Measurements from ENCODE around the gene GUCY1A1.

GUCY1A1 gene

DNA sequence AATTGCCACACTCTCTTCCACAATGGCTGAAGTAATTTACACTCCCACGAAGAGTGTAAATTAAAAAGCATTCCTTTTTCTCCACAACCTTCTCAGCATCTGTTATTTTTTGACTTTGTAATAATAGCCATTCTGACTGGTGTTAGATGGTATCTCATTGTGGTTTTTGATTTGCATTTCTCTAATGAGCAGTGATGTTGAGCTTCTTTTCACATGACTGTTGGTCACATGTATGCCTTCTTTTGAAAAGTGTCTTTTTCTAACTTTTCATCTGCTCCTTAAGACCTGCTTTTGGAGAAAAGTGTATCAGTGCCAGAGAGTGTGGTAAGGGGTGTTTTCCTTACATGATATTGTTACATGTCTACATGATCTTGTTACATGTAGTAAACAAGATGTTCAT lies 25.7 kb downstream of the GUCY1A1 start:
- DNase-seq (ENCODE audit: low read depth), result no peak

DNA sequence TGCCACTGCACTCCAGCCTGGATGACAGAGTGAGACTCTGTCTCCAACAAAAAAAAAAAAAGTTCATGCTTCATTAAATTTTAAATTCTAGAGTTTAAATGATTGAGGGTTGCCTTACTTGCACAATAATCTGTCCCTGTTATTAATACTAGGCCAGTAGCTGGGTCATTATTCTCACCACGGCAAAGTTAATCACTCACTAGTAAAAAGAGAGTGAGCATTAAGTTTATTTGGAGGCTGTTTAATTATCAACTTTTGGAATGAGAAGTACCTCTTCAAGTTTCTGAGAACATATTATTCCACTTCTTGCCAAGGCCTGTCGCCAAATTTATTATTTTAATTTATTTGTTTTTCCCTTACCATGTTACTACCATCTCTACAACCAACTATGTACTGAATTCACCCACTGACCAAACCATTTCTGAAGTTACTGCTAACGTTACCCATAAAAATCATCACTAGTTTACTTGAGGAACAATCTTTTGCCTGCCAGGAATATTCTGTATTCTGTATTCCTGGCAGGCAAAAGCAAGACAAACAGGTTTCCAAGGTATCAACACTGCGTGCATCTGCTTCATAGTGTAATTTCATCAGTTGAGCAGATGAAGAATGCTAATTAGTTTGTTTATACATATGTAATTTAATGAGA lies 26.5 kb downstream of the GUCY1A1 start:
- no peak for DNase-seq (ENCODE audit: low read depth)

DNA sequence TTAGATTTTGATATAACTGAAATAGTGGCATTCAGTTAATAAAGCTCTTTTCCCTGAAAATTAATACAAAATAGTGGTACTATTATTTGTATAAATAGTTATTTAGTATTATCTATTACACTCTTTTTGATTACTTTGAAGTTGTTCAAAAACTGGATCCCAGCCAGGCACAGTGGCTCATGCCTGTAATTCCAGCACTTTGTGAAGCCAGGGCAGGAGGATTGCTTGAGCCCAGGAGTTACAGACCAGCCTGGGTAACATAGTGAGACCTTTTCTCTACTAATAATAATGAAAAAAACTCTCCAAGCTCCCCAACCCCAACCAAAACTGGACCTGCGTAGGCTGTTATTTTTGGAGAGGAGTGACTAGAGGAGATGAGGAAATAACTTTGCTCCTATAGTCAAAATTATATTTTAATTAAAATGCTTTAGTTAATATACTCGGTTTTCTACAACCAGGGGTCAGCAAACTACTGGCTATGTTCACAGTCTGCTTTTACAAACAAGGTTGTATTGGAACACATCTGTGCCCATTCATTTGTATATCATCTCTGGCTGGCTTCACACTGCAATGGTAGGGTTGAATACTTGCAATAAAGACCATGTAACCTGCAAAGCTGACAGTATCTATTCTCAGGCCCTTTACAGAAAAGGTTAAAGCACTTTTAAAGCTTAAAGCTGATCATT lies 27.6 kb downstream of the GUCY1A1 start:
- no peak for DNase-seq (ENCODE audit: low read depth)

DNA sequence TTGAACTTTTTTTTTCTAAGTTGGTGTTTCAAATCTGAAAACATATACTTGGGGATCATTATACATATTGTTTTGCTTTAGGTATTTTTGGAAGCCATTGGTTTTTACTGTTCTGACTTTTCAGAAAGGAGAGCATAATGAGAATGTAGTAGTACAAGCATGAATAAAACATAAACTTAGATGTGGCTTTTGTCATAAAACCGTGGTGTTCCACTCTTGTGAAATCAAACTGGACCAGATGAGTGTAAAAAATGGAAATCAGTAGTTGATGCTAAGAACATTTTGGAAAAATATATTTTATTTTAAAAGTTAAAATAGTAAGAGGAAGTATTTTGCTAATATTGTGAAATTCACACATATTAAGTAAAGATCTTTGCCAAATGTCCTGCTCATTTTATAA lies 29.6 kb downstream of the GUCY1A1 start:
- DNase-seq (ENCODE audit: low read depth), result no peak

DNA sequence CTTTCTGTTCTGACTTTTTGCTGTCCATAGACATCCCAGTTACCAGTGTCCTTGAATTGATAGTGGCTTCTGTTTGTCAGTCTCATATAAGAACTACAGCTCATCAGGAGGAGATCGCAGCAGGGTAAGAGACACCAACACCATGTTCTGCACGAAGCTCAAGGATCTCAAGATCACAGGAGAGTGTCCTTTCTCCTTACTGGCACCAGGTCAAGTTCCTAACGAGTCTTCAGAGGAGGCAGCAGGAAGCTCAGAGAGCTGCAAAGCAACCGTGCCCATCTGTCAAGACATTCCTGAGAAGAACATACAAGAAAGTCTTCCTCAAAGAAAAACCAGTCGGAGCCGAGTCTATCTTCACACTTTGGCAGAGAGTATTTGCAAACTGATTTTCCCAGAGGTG lies 30.1 kb downstream of the GUCY1A1 start:
- DNase-seq (ENCODE audit: low read depth), result no peak

DNA sequence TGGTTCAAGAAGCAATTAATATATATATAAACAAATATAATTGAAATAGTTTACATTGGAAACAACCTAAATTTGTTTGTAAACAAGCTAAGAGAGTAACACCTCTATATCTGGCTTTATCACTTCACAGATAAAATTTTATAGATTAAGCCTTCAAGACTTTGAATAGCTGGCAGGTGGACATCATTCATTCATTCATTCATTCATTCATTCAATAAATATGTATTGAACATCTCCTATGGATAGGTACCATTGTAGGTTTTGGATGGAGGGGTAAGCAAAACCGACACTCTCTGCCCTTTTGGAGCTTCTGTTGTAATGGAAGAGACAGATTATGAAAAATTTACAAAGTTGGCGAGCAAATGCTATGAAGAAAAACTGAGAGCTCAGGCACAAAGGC lies 35.2 kb downstream of the GUCY1A1 start:
- DNase-seq (ENCODE audit: low read depth), result no peak

DNA sequence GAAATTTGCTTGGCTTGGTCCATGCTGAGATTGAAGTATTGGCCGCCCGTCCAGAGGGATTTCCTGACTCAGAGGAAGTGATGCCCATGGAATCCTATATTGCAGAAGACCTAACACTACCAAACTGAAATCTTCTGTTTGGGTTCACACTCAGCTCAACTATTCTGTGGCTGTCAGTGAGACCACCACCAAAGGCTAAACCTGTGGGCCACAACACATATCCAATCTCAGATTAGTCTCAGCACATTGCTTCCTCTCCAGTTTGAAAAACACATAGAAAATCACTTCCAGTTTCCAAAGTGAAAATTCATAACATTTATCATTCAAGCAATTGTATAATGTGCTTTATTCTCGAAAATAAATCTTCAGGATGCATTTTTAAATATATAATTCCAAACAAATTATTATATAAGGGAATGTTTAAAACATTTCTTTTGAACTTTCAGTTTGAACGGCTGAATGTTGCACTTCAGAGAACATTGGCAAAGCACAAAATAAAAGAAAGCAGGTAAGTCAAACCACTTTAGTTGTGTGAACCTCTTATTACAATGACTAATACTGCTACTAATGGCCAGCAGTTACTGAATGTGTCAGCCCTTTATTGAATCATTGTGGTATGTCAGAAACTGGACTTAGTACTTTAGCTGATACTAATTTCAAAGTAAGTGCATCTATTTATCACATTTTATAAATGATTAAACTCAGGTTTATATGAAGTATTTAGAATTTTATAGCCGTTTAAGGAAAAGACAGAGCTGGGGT lies 37.0 kb downstream of the GUCY1A1 start:
- DNase-seq (ENCODE audit: low read depth), result no peak

DNA sequence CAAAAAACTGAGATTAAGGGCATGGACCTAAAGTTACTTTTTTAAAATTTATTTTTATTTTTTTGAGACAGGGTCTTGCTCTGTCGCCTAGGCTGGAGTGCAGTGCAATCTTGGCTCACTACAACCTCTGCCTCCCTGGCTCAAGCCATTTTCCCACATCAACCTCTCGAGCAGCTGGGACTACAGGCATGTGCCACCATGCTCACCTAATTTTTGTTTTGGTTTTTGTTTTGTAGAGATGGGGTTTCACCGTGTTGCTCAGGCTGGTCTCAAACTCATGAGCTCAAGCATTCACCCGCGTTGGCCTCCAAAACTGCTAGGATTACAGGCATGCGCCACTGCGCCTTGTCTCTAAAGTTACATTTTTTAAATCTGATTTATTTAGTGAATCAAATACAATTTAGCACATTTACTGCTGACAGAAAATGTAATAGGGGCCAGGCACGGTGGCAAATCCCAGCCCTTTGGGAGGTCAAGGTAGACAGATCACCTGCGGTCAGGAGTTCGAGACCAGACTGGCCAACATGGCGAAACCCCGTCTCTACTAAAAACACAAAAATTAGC lies 38.3 kb downstream of the GUCY1A1 start:
- no peak for DNase-seq (ENCODE audit: low read depth)

DNA sequence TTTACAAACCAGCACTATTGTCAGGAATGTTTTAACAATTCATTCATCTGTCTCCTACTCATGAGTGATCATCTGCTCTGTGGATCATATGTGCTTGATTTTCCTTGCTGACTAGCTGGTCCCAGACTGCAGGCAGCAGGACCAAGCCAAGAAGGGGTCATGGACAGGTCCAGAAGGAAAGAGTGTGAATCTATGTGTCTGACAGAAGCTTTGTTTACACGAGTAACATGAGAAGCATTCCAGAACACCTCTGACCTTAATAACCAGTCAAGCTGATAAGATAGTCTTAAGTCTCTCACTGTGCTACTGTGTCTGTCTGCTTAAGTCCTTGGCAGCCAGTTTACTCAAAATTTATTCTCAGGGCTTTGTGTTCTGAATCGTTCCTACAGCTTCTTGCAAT lies 39.0 kb downstream of the GUCY1A1 start:
- no peak for DNase-seq (ENCODE audit: low read depth)

DNA sequence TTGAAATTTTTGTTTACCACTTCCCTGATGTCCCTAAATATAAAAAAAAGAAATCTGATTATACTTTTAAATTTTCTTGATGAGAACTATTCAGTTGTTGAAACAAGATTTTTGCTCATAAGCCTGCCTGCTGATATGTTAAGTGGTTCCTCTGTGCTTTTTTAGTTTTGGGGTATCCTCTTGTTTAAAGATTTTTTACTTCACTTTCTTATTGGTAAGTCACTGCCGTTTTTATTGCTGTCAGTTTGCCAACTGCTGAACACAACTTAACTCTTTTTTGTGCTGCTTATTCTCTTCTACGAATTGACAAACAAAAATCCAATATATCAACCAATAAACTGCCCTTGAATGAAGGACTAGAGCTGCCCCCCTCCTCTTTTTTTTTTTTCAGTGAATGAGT lies 39.5 kb downstream of the GUCY1A1 start:
- DNase-seq (ENCODE audit: low read depth), result no peak

DNA sequence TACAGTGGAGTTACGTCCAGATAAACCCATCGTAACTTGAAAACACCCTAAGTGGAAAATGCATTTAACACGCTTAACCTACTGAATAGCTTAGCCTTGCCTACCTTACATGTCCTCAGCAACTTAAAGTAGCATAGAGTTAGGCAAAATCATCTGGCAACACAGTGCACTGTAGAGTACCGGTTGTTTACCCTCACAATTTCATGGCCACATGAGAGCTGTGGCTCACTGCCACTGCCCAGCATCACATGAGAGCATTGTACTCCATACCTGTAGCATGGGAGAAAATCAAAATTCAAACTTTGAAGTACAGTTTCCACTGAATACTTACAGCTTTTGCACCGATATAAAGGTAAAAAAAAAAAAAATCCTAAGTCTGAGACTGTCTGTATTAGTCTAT lies 40.6 kb downstream of the GUCY1A1 start:
- no peak for DNase-seq (ENCODE audit: low read depth)

DNA sequence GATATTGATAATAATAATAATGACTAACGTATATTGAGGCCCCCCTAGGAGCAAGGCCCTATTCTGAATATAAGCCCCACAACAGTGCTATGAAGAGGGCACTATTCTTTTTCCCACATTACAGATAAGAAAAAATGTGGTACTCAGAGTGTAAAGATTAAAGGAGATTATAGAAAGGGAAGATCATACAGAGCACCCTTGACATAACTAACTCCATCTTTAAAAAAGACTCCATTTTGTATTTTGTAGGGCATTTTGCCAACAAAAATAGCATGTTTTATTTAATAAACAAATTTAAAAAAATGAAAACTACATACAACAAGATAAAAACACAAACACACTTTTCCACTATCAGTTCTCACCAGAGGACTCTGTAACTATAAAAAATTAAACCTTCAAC lies 42.1 kb downstream of the GUCY1A1 start:
- DNase-seq (ENCODE audit: low read depth), result no peak

DNA sequence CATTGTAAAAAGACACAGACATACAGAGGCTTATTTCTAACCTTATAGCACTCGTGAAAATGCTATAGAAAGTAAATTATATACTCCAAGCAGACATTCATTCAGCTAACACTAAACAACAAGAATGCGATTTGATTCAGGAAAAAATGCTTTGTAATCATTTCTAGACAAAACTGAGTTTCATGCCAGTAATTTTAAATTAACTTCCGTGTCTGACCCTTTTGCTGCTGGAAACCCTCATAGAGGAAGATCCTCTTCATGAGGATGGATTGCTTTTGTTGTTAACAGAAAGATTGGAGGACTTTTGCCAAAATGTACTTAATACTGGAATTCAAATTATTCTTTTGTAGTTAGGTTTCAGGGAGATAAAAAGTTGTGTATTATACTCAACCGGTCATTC lies 43.3 kb downstream of the GUCY1A1 start:
- no peak for DNase-seq (ENCODE audit: low read depth)

DNA sequence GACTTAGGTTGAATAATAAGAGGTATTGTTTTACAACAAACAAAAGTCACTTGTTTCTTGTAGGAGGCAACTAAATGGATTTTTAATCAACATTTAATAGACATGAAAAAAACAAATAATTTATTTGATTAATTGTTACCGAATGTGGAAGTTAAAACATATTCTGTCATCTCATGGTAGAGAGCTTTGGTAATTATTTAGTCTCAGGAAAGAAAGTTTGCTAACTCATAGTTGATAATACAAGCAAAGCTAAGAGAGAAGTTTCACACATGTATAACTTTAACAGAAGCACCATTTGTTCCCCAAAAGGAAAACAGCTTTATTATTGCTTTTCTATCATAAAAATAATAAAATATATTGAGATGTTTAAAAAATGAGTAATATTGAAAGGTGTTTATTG lies 44.9 kb downstream of the GUCY1A1 start:
- DNase-seq (ENCODE audit: low read depth), result no peak

DNA sequence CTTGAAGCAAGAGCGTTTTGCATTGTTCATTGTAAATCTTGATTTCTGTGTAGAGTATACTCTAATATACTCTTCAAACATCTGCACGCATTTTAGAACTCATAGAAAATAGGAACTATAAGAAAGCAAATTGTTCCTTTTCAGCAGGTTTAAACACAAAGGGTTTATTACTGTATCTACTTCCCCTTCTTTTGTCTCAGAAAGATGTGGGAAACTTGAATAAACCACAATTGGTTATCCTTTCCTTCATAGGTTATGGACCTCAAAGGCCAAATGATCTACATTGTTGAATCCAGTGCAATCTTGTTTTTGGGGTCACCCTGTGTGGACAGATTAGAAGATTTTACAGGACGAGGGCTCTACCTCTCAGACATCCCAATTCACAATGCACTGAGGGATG lies 46.2 kb downstream of the GUCY1A1 start:
- no peak for DNase-seq (ENCODE audit: low read depth)

DNA sequence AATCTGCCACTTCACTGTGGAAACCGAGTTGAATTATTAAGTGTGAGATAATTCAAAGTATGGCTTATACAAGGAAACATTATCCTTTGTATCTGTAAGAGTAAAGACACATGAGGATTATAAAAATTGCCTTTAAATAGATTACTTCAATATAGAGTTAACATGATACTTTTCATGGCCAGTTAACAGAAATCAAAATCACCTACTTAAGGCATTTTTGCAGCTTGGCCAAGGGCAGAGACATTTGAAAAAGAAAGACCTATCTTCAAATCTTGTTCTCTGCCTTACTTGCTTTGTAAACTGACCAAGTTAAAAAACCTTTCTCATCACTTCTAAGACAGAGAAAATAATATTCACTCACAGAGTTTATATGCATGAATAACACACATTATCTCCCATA lies 47.3 kb downstream of the GUCY1A1 start:
- DNase-seq (ENCODE audit: low read depth), result no peak

DNA sequence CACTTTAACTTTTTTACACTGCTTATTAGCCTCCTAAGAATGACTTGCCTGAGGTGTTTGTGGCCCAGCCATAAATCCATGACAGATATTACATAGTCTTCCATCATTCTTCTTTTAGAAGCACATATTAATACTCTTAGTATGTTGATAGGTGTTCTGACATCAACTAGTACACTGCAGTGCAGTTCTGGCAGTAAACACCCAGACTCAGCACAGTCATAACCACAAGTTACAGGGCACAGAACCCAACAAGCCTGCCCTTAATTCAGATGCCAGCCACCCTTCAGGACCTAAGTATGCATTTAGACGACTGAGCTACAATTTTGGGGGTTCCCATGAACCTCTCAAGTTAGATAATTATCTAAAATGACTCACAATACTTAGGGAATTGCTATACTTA lies 55.7 kb downstream of the GUCY1A1 start:
- no peak for DNase-seq (ENCODE audit: low read depth)

DNA sequence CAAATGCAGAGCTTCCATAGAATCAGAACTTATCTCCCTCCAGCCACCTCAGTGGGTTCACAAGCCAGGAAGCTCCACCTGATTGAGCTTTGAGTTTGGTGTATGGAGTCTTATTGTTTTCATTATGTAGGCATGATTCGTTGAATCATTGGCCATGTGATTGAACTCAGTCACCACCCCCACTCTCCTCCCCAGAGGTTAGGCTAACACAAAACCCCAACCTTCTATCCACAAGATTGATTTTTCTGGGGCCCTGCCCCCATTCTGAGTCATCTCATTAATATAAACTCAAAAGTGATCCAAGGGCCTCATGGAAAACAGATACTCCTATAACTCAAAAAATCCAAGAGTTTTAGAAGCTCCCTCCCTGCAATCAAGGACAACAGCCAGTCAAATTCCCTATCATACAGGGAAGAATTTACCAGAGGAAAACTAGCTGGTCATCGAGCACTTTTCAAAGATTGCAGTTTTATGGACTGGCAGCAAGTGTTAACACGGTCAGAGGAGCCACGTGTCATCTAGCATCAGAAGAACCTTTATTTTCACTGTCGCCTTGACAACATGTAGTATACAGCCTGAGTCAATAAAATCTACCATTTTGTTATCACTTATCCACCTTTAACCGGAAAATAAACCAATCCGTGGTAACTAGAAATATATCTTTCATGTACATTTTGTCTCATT lies 56.3 kb downstream of the GUCY1A1 start:
- DNase-seq (ENCODE audit: low read depth), result no peak

DNA sequence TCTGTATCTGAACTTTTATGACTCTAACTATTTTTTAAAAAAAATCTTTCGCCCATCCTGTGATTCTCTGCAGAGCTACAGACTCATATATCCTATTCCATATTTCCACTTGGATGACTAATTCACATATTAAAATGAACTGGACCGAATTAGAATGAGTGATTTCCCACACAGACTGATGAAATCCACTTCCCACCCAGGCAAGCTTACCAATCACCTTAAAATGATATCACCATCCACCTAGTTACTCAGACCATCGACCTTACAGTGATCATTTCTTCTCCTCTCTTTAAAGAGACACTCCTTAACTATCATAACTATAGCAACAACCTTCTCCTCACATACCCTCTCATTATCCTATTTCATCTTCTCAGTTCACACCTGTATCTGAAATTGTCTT lies 58.1 kb downstream of the GUCY1A1 start:
- no peak for DNase-seq (ENCODE audit: low read depth)

DNA sequence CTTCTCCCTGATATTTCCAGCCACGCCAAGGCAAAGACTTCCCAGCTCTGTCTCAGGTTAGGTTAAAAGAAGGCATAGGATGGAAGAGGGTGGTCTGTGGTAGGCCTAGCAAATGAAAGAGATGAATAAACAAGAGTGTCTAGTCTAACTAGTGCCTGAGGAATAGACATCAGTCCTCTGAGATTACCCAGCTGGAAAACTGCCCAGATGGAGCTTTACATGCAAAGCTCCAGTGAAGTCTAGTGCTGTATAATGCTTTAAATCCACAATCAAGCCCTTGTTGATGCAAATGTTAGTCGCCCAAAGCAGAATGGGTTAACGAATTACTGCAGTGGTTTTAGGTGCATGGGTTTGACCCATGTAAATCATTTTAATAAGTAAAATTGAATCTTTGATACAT lies 67.4 kb downstream of the GUCY1A1 start:
- DNase-seq (ENCODE audit: low read depth), result no peak

DNA sequence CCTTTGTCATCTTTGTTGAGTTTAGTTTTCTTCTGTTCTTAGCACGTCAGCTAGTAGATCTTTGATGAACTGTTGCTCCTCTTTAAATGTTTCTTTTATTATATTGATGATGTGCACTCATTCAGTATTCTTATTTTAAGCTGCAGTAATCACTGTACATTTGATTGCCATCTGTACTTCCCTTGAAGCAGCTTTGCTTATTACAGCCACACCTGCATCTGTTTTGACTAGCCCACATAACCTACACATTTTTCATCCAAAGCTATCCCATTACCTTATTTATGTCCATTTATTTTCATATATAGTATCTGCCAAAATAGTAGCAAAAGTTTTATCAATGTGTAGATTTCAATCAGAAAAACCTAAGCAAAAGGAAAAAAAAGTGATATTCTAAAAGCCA lies 68.3 kb downstream of the GUCY1A1 start:
- no peak for DNase-seq (ENCODE audit: low read depth)

DNA sequence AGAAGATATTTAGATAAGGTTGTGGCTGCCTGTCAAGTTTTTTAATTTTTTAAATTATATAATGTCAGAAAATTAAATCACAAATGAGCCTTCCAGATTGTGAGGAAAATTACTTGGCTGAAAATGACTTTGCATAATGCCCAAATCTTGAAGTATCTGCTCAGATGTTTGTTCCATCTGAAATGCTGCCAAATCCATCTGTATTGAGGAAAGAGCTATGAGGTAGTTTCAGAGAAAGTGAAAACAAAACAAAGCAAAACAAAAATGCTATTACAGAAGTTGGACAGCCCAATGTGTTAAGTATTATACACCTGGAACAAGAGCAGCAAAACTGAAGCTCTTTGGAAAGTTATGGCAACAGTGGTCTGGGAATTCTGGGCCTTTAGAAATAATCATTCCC lies 68.8 kb downstream of the GUCY1A1 start:
- no peak for DNase-seq (ENCODE audit: low read depth)

DNA sequence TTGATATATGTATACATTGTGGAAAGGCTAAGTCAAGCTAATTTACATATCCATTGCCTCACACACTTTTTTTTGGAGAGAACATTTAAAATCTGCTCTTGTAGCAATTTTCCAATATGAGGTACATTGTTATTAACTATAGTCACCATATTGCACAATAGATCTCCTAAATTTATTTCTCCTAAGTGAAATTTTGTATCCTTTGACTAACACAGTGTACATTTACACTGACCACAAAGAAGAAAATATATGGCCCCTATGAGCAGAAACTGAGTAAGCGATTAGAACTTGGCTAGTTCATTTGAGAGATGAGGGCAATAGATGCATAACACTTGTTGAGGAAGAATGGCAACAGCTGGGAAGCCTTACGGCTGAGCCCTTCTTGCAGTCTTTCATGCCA lies 71.9 kb downstream of the GUCY1A1 start:
- no peak for DNase-seq (ENCODE audit: low read depth)
